H1 (cell line): ENCODE results near the gene ZNF831. TPM values are rescaled to one million over a fixed set of nuclear protein-coding genes. Genes with fewer than 3 reads are reported as not detected.

ENCODE experiments used
- ATF2 ChIP-seq: IDR thresholded peaks from 2 replicates; pipeline ENCODE4 v1.6.1; 2012; ENCODE audit warnings: low read length, inconsistent platforms
- CHD7 ChIP-seq: fragments of 300-600 bp; sonication (generic); IDR thresholded peaks from 2 replicates; pipeline ENCODE4 v1.7.1; 2012; ENCODE audit warnings: low read length, moderate library complexity, mild to moderate bottlenecking, inconsistent platforms; ENCODE audit not compliant: insufficient replicate concordance
- CREB1 ChIP-seq: IDR thresholded peaks from 2 replicates; pipeline ENCODE4 v1.6.1; 2012; ENCODE audit warnings: inconsistent platforms
- CTBP2 ChIP-seq: IDR thresholded peaks from 2 replicates; pipeline ENCODE4 v1.7.0; 2011; ENCODE audit warnings: borderline replicate concordance, mild to moderate bottlenecking, moderate library complexity, mixed read lengths, low read length; ENCODE audit not compliant: insufficient read depth, insufficient read length
- EZH2 ChIP-seq: fragments of 200-600 bp; sonication (generic); IDR thresholded peaks from 2 replicates; pipeline ENCODE4 v1.7.1; 2012; ENCODE audit warnings: low read depth, mild to moderate bottlenecking, moderate library complexity, low read length, inconsistent platforms; ENCODE audit not compliant: severe bottlenecking
- KDM1A ChIP-seq: fragments of 200-600, 300-600 bp; sonication (generic); IDR thresholded peaks from 2 replicates; pipeline ENCODE4 v1.7.1; 2016; ENCODE audit warnings: mild to moderate bottlenecking, low read length, borderline replicate concordance
- MAX ChIP-seq: IDR thresholded peaks from 2 replicates; pipeline ENCODE4 v1.6.1; 2012; ENCODE audit warnings: inconsistent platforms
- POU5F1 ChIP-seq: IDR thresholded peaks from 2 replicates; pipeline ENCODE4 v1.6.1; 2011; ENCODE audit warnings: low read depth, mild to moderate bottlenecking, low read length, moderate library complexity
- SIX5 ChIP-seq: IDR thresholded peaks from 2 replicates; pipeline ENCODE4 v1.6.1; 2011; ENCODE audit warnings: mild to moderate bottlenecking, low read depth, low read length
- polyA plus RNA-seq, 7 experiments: library from polyadenylated mRNA; depleted of rRNA in 3 of 7; stranded (reverse) in 5 of 7; unstranded in 2 of 7; fragments of >200 nt in 5 of 7; fragments of 200-250 nt in 2 of 7; gene quantifications; 1 replicate in 5 of 7; 2 replicates in 1 of 7; 4 replicates in 1 of 7; pipeline versions ENCODE4 v1.2.1 to v1.2.3, GENCODE V29; 2011 to 2013; ENCODE audit warnings: missing spikeins in 2 of 7, mixed read lengths in 2 of 7
- total RNA-seq: library from RNA; stranded (reverse); fragmentation: NEBNext Ultra II Directional; extraction: Animal tissue kit (Norgen Biotek cat#: 25700); gene quantifications from 2 replicates; pipeline ENCODE4 v1.2.1, GENCODE V29; 2021

Gene ZNF831
- total and polyA plus RNA-seq, 2 of the 8 experiments (the other 6 are each of a cell fraction or from before 2014, with no cell fraction given), result not detected

GRCh38 chr20:59165396-59165795 is 1.8 kb downstream of the ZNF831 start (continued):
- TF ChIP-seq CHD7 (no peak), KDM1A (no peak), EZH2 (no peak), CREB1 (no peak), ATF2 (no peak), MAX (no peak), CTBP2 (no peak), SIX5 (no peak), POU5F1 (no peak)
